ENCODE data around the gene CFAP77. TPM values are rescaled to one million over a fixed set of nuclear protein-coding genes. Genes with fewer than 3 reads are reported as not detected.

The CFAP77 gene
- total and polyA plus RNA-seq, 2 of the 8 experiments (the other 6 are each of a cell fraction or from before 2014, with no cell fraction given), result 0.63 to 0.97 TPM

DNA sequence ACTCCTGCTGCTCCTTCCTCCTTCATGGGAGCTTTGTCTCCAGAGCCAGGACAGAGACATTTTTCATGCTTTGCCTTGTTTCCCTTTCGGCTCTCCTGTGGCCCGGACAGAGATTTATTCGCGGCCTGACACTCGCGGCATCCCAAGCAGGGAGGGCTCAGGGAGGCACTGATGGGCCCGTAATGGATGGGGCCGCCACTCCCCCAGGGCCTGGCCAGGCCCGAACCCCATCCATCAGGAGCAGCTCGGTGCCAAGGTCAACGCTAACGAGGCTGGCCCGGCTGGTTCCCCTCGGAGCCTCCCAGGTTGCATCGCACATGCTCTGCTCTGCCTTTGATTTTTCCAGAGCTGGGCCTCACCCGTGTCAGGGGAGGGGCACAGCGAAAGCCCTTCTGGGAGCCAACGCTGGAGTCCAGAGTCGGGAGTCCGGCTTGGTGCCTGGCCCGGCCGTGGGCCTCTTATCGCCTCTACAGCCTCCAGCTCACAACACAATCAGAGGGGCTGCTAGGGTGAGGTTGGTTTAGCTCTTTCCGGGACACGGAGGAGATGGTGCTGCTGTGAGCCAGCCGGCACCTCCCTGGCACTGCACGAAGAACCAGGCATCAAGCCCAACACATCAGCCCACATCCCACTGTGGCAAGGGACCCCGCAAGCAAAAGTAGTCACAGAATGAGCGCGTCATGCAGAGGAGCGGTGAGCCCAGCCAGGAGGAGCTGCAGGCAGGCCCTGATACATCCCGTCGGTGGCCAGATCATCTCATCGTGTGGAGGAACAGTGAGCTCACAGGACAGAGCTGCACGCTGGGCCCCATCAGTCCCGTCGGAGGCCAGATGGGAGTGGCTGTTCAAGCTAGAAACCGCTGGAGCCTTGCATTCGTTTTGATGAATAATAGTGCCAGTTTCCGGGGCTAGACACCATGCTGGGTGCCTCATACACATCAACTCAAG lies 100.2 kb downstream of the CFAP77 start (continued):
- no peak for TF ChIP-seq BRCA1 (IDR thresholded peaks at IDR 0.05; ENCODE audit: low read depth, low read length)
- no peak for TF ChIP-seq EGR1 (IDR thresholded peaks at IDR 0.05; ENCODE audit: borderline replicate concordance, low read depth, low read length)
- TF ChIP-seq RXRA (IDR thresholded peaks at IDR 0.05; ENCODE audit: insufficient read depth, low read depth, low read length), result no peak
- TF ChIP-seq KDM4A (IDR thresholded peaks at IDR 0.05; ENCODE audit: low read depth, low read length, severe bottlenecking), result no peak

Measured in H1 (cell line).